Ishikawa (cell line): Measurements from ENCODE around the gene CHCHD2.

ENCODE experiments used
- CEBPB ChIP-seq: IDR thresholded peaks from 2 replicates; pipeline ENCODE4 v1.6.1; 2012
- CREB1 ChIP-seq: IDR thresholded peaks from 2 replicates; pipeline ENCODE4 v1.6.1; 2012; ENCODE audit warnings: low read depth
- EGR1 ChIP-seq: IDR thresholded peaks from 2 replicates; pipeline ENCODE4 v1.6.1; 2012
- EP300 ChIP-seq: IDR thresholded peaks from 2 replicates; pipeline ENCODE4 v1.6.1; 2012; ENCODE audit warnings: borderline replicate concordance
- FOXM1 ChIP-seq: IDR thresholded peaks from 2 replicates; pipeline ENCODE4 v1.6.1; 2012; ENCODE audit warnings: low read depth, borderline replicate concordance
- NFIC ChIP-seq: IDR thresholded peaks from 2 replicates; pipeline ENCODE4 v1.6.1; 2012
- RAD21 ChIP-seq: IDR thresholded peaks from 2 replicates; pipeline ENCODE4 v1.6.1; 2012; ENCODE audit warnings: low read depth
- TAF1 ChIP-seq: IDR thresholded peaks from 2 replicates; pipeline ENCODE4 v1.6.1; 2012; ENCODE audit warnings: low read depth, mild to moderate bottlenecking
- TCF12 ChIP-seq: IDR thresholded peaks from 2 replicates; pipeline ENCODE4 v1.6.1; 2012; ENCODE audit warnings: low read depth
- TEAD4 ChIP-seq: IDR thresholded peaks from 2 replicates; pipeline ENCODE4 v1.6.1; 2012
- USF1 ChIP-seq: IDR thresholded peaks from 2 replicates; pipeline ENCODE4 v1.6.1; 2012
- YY1 ChIP-seq: IDR thresholded peaks from 2 replicates; pipeline ENCODE4 v1.6.1; 2012; ENCODE audit warnings: low read depth
- ZBTB7A ChIP-seq: IDR thresholded peaks from 2 replicates; pipeline ENCODE4 v1.6.1; 2012; ENCODE audit warnings: low read depth
- TF ChIP-seq, protein P1 (sequence below): IDR thresholded peaks from 2 replicates; pipeline ENCODE4 v1.6.1; 2012
- TF ChIP-seq, protein P2 (sequence below): IDR thresholded peaks from 2 replicates; pipeline ENCODE4 v1.6.1; 2012; ENCODE audit warnings: low read depth, mild to moderate bottlenecking

CHCHD2 gene

DNA sequence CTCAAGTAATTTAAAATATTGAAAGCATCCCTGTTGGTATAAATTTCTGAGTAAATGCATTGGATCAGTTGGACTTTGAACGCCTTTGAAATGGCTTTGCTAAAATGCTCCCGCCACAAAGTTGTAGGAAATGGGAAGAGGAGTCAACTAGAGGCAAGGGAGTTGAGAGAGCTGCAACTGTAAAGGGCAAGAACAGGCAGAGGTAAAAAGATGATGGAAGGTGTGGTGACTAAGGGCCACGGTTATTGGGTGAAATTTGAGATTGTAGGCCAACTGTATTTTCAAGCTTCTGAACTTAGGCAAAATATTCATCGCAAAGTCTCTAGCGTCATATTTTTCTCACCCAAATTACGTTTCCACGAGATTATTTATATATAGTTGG, 42.8 kb downstream of the CHCHD2 start:
- TF ChIP-seq EP300, result no peak
- TF ChIP-seq TEAD4, result no peak
- no peak for TF ChIP-seq TCF12
- TF ChIP-seq USF1, result no peak
- TF ChIP-seq YY1, result no peak
- TF ChIP-seq ZBTB7A, result no peak
- no peak for TF ChIP-seq CREB1
- TF ChIP-seq, protein P1, sequence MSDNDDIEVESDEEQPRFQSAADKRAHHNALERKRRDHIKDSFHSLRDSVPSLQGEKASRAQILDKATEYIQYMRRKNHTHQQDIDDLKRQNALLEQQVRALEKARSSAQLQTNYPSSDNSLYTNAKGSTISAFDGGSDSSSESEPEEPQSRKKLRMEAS, result no peak
- TF ChIP-seq FOXM1, result no peak
- TF ChIP-seq CEBPB, result no peak
- TF ChIP-seq TAF1, result no peak
- TF ChIP-seq EGR1, result no peak
- TF ChIP-seq NFIC, result no peak
- no peak for TF ChIP-seq RAD21
- TF ChIP-seq, protein P2, sequence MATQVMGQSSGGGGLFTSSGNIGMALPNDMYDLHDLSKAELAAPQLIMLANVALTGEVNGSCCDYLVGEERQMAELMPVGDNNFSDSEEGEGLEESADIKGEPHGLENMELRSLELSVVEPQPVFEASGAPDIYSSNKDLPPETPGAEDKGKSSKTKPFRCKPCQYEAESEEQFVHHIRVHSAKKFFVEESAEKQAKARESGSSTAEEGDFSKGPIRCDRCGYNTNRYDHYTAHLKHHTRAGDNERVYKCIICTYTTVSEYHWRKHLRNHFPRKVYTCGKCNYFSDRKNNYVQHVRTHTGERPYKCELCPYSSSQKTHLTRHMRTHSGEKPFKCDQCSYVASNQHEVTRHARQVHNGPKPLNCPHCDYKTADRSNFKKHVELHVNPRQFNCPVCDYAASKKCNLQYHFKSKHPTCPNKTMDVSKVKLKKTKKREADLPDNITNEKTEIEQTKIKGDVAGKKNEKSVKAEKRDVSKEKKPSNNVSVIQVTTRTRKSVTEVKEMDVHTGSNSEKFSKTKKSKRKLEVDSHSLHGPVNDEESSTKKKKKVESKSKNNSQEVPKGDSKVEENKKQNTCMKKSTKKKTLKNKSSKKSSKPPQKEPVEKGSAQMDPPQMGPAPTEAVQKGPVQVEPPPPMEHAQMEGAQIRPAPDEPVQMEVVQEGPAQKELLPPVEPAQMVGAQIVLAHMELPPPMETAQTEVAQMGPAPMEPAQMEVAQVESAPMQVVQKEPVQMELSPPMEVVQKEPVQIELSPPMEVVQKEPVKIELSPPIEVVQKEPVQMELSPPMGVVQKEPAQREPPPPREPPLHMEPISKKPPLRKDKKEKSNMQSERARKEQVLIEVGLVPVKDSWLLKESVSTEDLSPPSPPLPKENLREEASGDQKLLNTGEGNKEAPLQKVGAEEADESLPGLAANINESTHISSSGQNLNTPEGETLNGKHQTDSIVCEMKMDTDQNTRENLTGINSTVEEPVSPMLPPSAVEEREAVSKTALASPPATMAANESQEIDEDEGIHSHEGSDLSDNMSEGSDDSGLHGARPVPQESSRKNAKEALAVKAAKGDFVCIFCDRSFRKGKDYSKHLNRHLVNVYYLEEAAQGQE, result no peak

DNA sequence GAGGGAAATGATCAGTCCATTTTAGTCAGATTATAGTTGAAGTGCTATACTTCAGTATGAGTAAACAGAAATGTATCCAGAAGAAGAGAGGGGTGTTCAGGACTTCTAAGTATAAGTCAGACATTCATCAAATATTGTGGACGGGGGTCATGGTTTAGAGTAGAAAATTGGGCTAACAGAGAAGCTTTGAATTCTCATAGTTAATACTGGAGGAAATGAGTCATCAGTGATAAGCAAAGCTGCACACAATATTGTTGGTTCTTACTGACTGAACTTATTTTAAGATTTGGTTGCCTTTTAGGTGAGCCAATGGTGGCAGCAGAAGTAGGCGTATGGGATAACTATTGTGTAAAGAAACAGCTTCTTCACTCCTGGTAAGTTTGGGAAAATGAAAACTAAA, 43.9 kb downstream of the CHCHD2 start:
- TF ChIP-seq EGR1 (no peak), RAD21 (no peak), TAF1 (no peak), YY1 (no peak), CREB1 (no peak), USF1 (no peak), ZBTB7A (no peak), EP300 (no peak), TEAD4 (no peak), NFIC (no peak), CEBPB (no peak), FOXM1 (no peak), TCF12 (no peak)
- TF ChIP-seq, protein P2, result no peak
- TF ChIP-seq, protein P1, result no peak

DNA sequence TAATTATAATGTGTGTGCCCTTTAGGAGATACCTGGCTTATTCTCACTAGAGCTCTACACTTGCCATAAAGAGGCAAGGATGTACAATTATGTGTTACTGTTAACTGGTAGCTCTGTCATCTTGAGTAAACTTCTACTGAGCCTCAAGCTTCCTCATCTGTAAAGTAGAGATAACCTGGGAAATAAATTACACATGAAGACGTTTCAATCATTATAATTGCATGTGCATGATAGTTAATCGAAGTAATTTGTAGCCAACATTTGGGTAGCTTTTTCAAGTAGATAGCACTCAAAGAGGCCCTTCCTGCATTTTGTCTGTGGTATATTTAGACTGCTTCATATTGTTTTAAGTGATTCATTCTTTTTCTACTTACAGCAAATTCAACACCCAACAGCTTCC, 52.3 kb downstream of the CHCHD2 start:
- no peak for TF ChIP-seq EP300
- no peak for TF ChIP-seq TAF1
- TF ChIP-seq ZBTB7A, result no peak
- TF ChIP-seq CEBPB, result no peak
- TF ChIP-seq, protein P2, result no peak
- TF ChIP-seq YY1, result no peak
- no peak for TF ChIP-seq FOXM1
- TF ChIP-seq CREB1, result no peak
- no peak for TF ChIP-seq NFIC
- TF ChIP-seq TCF12, result no peak
- TF ChIP-seq, protein P1, result no peak
- TF ChIP-seq TEAD4, result no peak
- TF ChIP-seq EGR1, result no peak
- no peak for TF ChIP-seq USF1

DNA sequence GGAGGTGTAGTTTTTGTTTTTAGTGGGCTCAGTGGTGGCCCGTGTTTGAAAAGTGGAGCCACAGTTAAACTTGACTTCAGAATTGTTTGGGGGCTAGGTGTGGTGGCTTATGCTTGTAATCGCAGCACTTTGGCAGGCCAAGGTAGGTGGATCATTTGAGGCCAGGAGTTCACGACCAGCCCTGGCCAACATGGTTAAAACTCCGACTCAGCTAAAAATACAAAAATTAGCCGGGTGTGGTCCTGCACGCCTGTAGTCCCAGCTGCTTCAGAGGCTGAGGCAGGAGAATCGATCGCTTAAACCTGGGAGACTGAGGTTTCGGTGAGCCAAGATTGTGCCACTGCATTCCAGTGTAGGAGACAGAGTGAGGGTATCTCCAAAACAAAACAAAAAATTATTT, 52.9 kb downstream of the CHCHD2 start:
- no peak for TF ChIP-seq USF1
- TF ChIP-seq, protein P2, result no peak
- no peak for TF ChIP-seq CREB1
- no peak for TF ChIP-seq EGR1
- TF ChIP-seq TCF12, result no peak
- no peak for TF ChIP-seq CEBPB
- no peak for TF ChIP-seq EP300
- no peak for TF ChIP-seq TEAD4
- TF ChIP-seq TAF1, result no peak
- TF ChIP-seq NFIC, result no peak
- TF ChIP-seq YY1, result no peak
- no peak for TF ChIP-seq ZBTB7A
- TF ChIP-seq FOXM1, result no peak
- TF ChIP-seq, protein P1, result no peak
- no peak for TF ChIP-seq RAD21
